H1 (cell line): Measurements from ENCODE around the gene WDR27. TPM values are rescaled to one million over a fixed set of nuclear protein-coding genes. Genes with fewer than 3 reads are reported as not detected.

Experiments used
- CTCF ChIA-PET: fragments of 300-600 bp; sonication (Branson Sonifier 250); formaldehyde crosslinking; loops from one replicate; lab custom pipeline; 2021; ENCODE audit not compliant: partially characterized antibody; lab: Charles Lee
- POLR2A ChIA-PET: fragments of 300-600 bp; sonication (Branson Sonifier 250); formaldehyde crosslinking; loops from one replicate; lab custom pipeline; 2021; ENCODE audit warnings: inconsistent platforms; ENCODE audit not compliant: partially characterized antibody; lab: Charles Lee
- DNase-seq, 2 experiments: peaks; one replicate each; pipeline versions ENCODE4 v3.0.0 to v3.0.0-alpha.2; 2010 to 2022; ENCODE audit warnings: low spot score in 2 of 2, low read depth in 1 of 2, mixed read lengths in 1 of 2
- FAIRE-seq: peaks from 2 replicates; lab custom pipeline; 2011; peaks lifted over from hg19 to GRCh38; lab: Jason Lieb, UNC
- H2AFZ ChIP-seq: 2 replicates; pipeline ENCODE4 v1.8.1; 2012; ENCODE audit warnings: low read length, inconsistent platforms
- H2AK5ac ChIP-seq: 2 replicates; pipeline ENCODE4 v1.6.1; 2013; ENCODE audit warnings: low read depth, low read length
- H2BK120ac ChIP-seq: replicated peaks from 2 replicates; pipeline ENCODE3; 2013; ENCODE audit warnings: low read depth, low read length, inconsistent platforms
- H2BK12ac ChIP-seq: 2 replicates; pipeline ENCODE4 v1.6.1; 2013; ENCODE audit warnings: low read depth, low read length
- H2BK15ac ChIP-seq: 2 replicates; pipeline ENCODE4 v1.6.1; 2013; ENCODE audit warnings: low read length
- H2BK20ac ChIP-seq: 2 replicates; pipeline ENCODE4 v1.6.1; 2013; ENCODE audit warnings: low read length
- H2BK5ac ChIP-seq: 2 replicates; pipeline ENCODE4 v1.6.1; 2013; ENCODE audit warnings: low read depth, low read length
- H3K14ac ChIP-seq: 2 replicates; pipeline ENCODE4 v1.6.1; 2013; ENCODE audit warnings: inconsistent platforms; ENCODE audit not compliant: insufficient read length
- H3K18ac ChIP-seq: 2 replicates; pipeline ENCODE4 v1.6.1; 2013; ENCODE audit warnings: low read length; ENCODE audit errors: extremely low read depth
- H3K23ac ChIP-seq: 2 replicates; pipeline ENCODE4 v1.6.1; 2013; ENCODE audit warnings: inconsistent platforms; ENCODE audit not compliant: insufficient read length
- H3K23me2 ChIP-seq: 2 replicates; pipeline ENCODE4 v1.6.1; 2013; ENCODE audit warnings: low read depth, low read length
- H3K27ac ChIP-seq: 2 replicates; pipeline ENCODE4 v1.6.1; 2011; ENCODE audit warnings: low read depth, low read length, inconsistent platforms
- H3K27me3 ChIP-seq, 4 experiments: replicated peaks in 1 of 4; 1 replicate in 1 of 4; 2 replicates in 3 of 4; pipeline versions ENCODE4 v1.6.1 to v1.8.1; 2011 to 2013; ENCODE audit warnings: low read length in 3 of 4, mild to moderate bottlenecking in 3 of 4, inconsistent platforms in 2 of 4, mixed read lengths in 2 of 4, moderate library complexity in 1 of 4; ENCODE audit not compliant: control insufficient read depth in 3 of 4, insufficient read depth in 3 of 4; ENCODE audit errors: extremely low read depth in 1 of 4
- H3K36me3 ChIP-seq, 4 experiments: 2 replicates each; pipeline versions ENCODE4 v1.6.1 to v1.8.1; 2011 to 2013; ENCODE audit warnings: mild to moderate bottlenecking in 4 of 4, low read length in 3 of 4, moderate library complexity in 2 of 4, control low read depth in 1 of 4, inconsistent platforms in 1 of 4; ENCODE audit not compliant: insufficient read depth in 4 of 4, control insufficient read depth in 2 of 4
- H3K4ac ChIP-seq: replicated peaks from 2 replicates; pipeline ENCODE3; 2013; ENCODE audit warnings: low read length, low read depth, mixed read lengths, inconsistent platforms; ENCODE audit not compliant: insufficient read length
- H3K4me1 ChIP-seq, 4 experiments: replicated peaks in 1 of 4; 1 replicate in 1 of 4; 2 replicates in 3 of 4; pipeline versions ENCODE4 v1.6.1 to v1.8.1; 2011 to 2013; ENCODE audit warnings: low read length in 3 of 4, inconsistent platforms in 2 of 4, mixed read lengths in 1 of 4; ENCODE audit not compliant: insufficient read depth in 4 of 4, control insufficient read depth in 3 of 4
- H3K4me2 ChIP-seq, 2 experiments: 2 replicates each; pipeline versions ENCODE4 v1.6.1 to v1.8.1; 2011 to 2013; ENCODE audit warnings: low read depth in 2 of 2, low read length in 2 of 2, control low read depth in 1 of 2, inconsistent platforms in 1 of 2, mild to moderate bottlenecking in 1 of 2; ENCODE audit not compliant: insufficient read depth in 1 of 2
- H3K4me3 ChIP-seq, 4 experiments: fragments of 200-600, 300-600 bp in 1 of 4; sonication (generic), shearing (Covaris generic), sonication (Bioruptor Twin) in 1 of 4; 2 replicates each; pipeline versions ENCODE4 v1.5.1 to v1.8.1; 2011 to 2016; ENCODE audit warnings: low read length in 4 of 4, low read depth in 3 of 4, control low read depth in 2 of 4, inconsistent platforms in 2 of 4, mild to moderate bottlenecking in 2 of 4, mixed read lengths in 1 of 4, moderate library complexity in 1 of 4; ENCODE audit not compliant: insufficient read depth in 2 of 4; ENCODE audit errors: extremely low read depth in 1 of 4
- H3K56ac ChIP-seq: replicated peaks from 2 replicates; pipeline ENCODE3; 2013; ENCODE audit warnings: low read depth, mild to moderate bottlenecking, mixed read lengths, low read length, inconsistent platforms; ENCODE audit not compliant: insufficient read length
- H3K79me1 ChIP-seq: 2 replicates; pipeline ENCODE4 v1.6.1; 2013; ENCODE audit warnings: low read depth, low read length, control low read depth
- H3K79me2 ChIP-seq, 2 experiments: 2 replicates each; pipeline versions ENCODE4 v1.6.1 to v1.8.1; 2012 to 2013; ENCODE audit warnings: low read length in 2 of 2, mild to moderate bottlenecking in 2 of 2, inconsistent platforms in 1 of 2; ENCODE audit not compliant: insufficient read depth in 2 of 2, control insufficient read depth in 1 of 2
- H3K9ac ChIP-seq, 4 experiments: replicated peaks in 1 of 4; 1 replicate in 1 of 4; 2 replicates in 3 of 4; pipeline versions ENCODE4 v1.6.1 to v1.8.1; 2011 to 2013; ENCODE audit warnings: low read depth in 3 of 4, low read length in 3 of 4, control low read depth in 2 of 4, mild to moderate bottlenecking in 2 of 4, moderate library complexity in 2 of 4, inconsistent platforms in 1 of 4; ENCODE audit errors: extremely low read depth in 1 of 4
- H3K9me3 ChIP-seq, 2 experiments: 2 replicates each; pipeline versions ENCODE4 v1.6.1 to v1.8.1; 2012 to 2013; ENCODE audit warnings: mild to moderate bottlenecking in 2 of 2, moderate library complexity in 2 of 2, control low read depth in 1 of 2, inconsistent platforms in 1 of 2, low read depth in 1 of 2, low read length in 1 of 2, mixed read lengths in 1 of 2; ENCODE audit not compliant: insufficient read depth in 2 of 2
- H4K20me1 ChIP-seq, 2 experiments: replicated peaks in 1 of 2; 2 replicates each; pipeline versions ENCODE3 to v1.8.1; 2011 to 2013; ENCODE audit warnings: inconsistent platforms in 2 of 2, low read length in 2 of 2, mild to moderate bottlenecking in 1 of 2; ENCODE audit not compliant: insufficient read depth in 2 of 2, control insufficient read depth in 1 of 2
- H4K5ac ChIP-seq: 2 replicates; pipeline ENCODE4 v1.6.1; 2013; ENCODE audit warnings: low read length, low read depth, mixed read lengths, inconsistent platforms; ENCODE audit not compliant: insufficient read length
- H4K8ac ChIP-seq: 2 replicates; pipeline ENCODE4 v1.8.0; 2013; ENCODE audit warnings: mild to moderate bottlenecking, moderate library complexity, low read length, inconsistent platforms; ENCODE audit not compliant: insufficient read depth; ENCODE audit errors: extremely low read depth
- H4K91ac ChIP-seq: replicated peaks from 2 replicates; pipeline ENCODE3; 2013; ENCODE audit warnings: low read length, mixed read lengths, inconsistent platforms; ENCODE audit not compliant: insufficient read length
- BRCA1 ChIP-seq: IDR thresholded peaks from 2 replicates; pipeline ENCODE4 v1.6.1; 2012; ENCODE audit warnings: low read depth, low read length, improper control_type of control experiment
- HDAC2 ChIP-seq, 2 experiments: fragments of 300-600 bp in 1 of 2; sonication (generic) in 1 of 2; IDR thresholded peaks; 2 replicates each; pipeline ENCODE4 v1.6.1; 2011 to 2012; ENCODE audit warnings: low read depth in 2 of 2, low read length in 2 of 2, mild to moderate bottlenecking in 2 of 2, moderate library complexity in 2 of 2, borderline replicate concordance in 1 of 2, inconsistent platforms in 1 of 2
- JUND ChIP-seq: IDR thresholded peaks from 2 replicates; pipeline ENCODE4 v1.6.1; 2011; ENCODE audit warnings: mild to moderate bottlenecking, improper control_type of control experiment, low read length
- POU5F1 ChIP-seq: IDR thresholded peaks from 2 replicates; pipeline ENCODE4 v1.6.1; 2011; ENCODE audit warnings: low read depth, mild to moderate bottlenecking, low read length, moderate library complexity
- SIRT6 ChIP-seq: IDR thresholded peaks from one replicate; pipeline ENCODE4 v1.7.1; 2012; ENCODE audit warnings: low read length, inconsistent platforms
- SRF ChIP-seq: IDR thresholded peaks from 2 replicates; pipeline ENCODE4 v1.6.1; 2011; ENCODE audit warnings: mild to moderate bottlenecking, low read depth, low read length, moderate library complexity
- WGBS, 2 experiments: shearing (Covaris generic) in 1 of 2; methylation state at CpG; one replicate each; pipeline versions ENCODE4 v1.1.6 to v1.1.7; 2013 to 2015; ENCODE audit warnings: low lambda C conversion rate in 2 of 2, mixed read lengths in 2 of 2, inconsistent platforms in 1 of 2, low coverage in 1 of 2, missing lambda C conversion rate in 1 of 2; ENCODE audit not compliant: insufficient replicate concordance in 2 of 2, insufficient coverage in 1 of 2, insufficient read length in 1 of 2; ENCODE audit errors: extremely low coverage in 1 of 2, missing lambda C conversion rate in 1 of 2; 5-methylcytosine and 5-hydroxymethylcytosine counted together
- polyA plus RNA-seq, 7 experiments: library from polyadenylated mRNA; depleted of rRNA in 3 of 7; stranded (reverse) in 5 of 7; unstranded in 2 of 7; fragments of >200 nt in 5 of 7; fragments of 200-250 nt in 2 of 7; gene quantifications; 1 replicate in 5 of 7; 2 replicates in 1 of 7; 4 replicates in 1 of 7; pipeline versions ENCODE4 v1.2.1 to v1.2.3, GENCODE V29; 2011 to 2013; ENCODE audit warnings: missing spikeins in 2 of 7, mixed read lengths in 2 of 7
- total RNA-seq: library from RNA; stranded (reverse); fragmentation: NEBNext Ultra II Directional; extraction: Animal tissue kit (Norgen Biotek cat#: 25700); gene quantifications from 2 replicates; pipeline ENCODE4 v1.2.1, GENCODE V29; 2021

Gene WDR27
- total and polyA plus RNA-seq, 2 of the 8 experiments (the other 6 are each of a cell fraction or from before 2014, with no cell fraction given): 53.6 to 68.6 TPM

DNA sequence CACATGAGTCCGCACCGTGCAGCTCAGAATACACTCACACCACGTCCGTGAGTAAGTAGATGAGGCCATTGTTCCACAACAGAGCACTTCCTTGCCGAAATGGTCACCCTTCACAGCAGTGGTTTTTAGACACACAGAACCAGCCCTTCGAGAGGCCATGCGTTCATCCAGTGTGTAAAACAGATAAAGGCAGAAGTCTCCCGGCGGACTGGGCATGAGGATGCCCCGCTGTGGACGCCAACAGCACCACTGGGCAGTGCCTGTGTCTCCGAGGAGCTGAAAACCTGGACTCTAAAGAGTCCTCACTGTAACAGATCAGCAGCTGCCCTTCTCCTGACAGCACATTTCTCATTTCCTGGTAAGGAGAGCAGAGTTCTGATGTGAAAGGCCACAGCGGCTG, 75.2 kb downstream of the WDR27 start:
- no peak overlapping the region for H3K4me2 ChIP-seq
- H2BK20ac ChIP-seq: no peak overlapping the region
- no peak overlapping the region for H2AFZ ChIP-seq
- peaks cover 2% of the 10 kb centered on the region for H3K79me1 ChIP-seq
- peaks cover under 1% of the 10 kb centered on the region; the same call in 1 of the 2 replicates for H3K23me2 ChIP-seq
- no peaks in the 10 kb centered on the region for H3K79me2 ChIP-seq
- no peak overlapping the region for H2BK5ac ChIP-seq
- POLR2A ChIA-PET: no interaction called here
- no peak overlapping the region for H3K18ac ChIP-seq
- no peak overlapping the region for H3K9ac ChIP-seq
- no peak overlapping the region for H3K14ac ChIP-seq
- WGBS, 2 experiments: 94% methylated on average over 13 of the region's 13 CpGs; no CpG with 5 or more reads in 1 of the 2 experiments
- H3K27ac ChIP-seq: no peak overlapping the region
- no peak overlapping the region for H2BK15ac ChIP-seq
- no peak overlapping the region for H3K4me3 ChIP-seq
- CTCF ChIA-PET: interaction anchor here (1.3 kb wide), 1 partner anchor 181 kb away, joined by 4 read pairs; no protein-coding TSS in a partner anchor
- no peak overlapping the region for H3K23ac ChIP-seq
- H2BK120ac ChIP-seq: no peak overlapping the region
- H2AK5ac ChIP-seq: no peak overlapping the region
- no peak overlapping the region for H2BK12ac ChIP-seq
- no peaks in the 10 kb centered on the region for H3K27me3 ChIP-seq
- no peaks in the 10 kb centered on the region; a peak in 1 of 4 replicates for H3K9me3 ChIP-seq
- peaks cover 1 to 8% (median 5%) of the 10 kb centered on the region in 4 experiments; a peak in 5 of 7 replicates for H3K4me1 ChIP-seq
- H4K8ac ChIP-seq: no peak overlapping the region; the same call in 1 of the 2 replicates
- no peak overlapping the region for H3K4ac ChIP-seq
- no peak overlapping the region for H4K5ac ChIP-seq
- H3K56ac ChIP-seq: no peak overlapping the region
- DNase-seq (no peak), FAIRE-seq (no peak)
- H3K36me3 ChIP-seq: peaks cover 4 to 27% (median 17%) of the 10 kb centered on the region in 4 experiments
- H4K91ac ChIP-seq: no peak overlapping the region
- H4K20me1 ChIP-seq: peaks cover 2 to 8% of the 10 kb centered on the region in 2 experiments
- TF ChIP-seq JUND (no peak), POU5F1 (no peak), SIRT6 (no peak), BRCA1 (no peak), HDAC2 (IDR thresholded peaks at IDR 0.05; ENCODE audit: borderline replicate concordance in 1 of 2, low read depth in 2 of 2, low read length in 2 of 2) (no peak), SRF (no peak)
